SKM-1 (cell line): ENCODE measurements around the gene SIAH3.

Experiments
- DNase-seq: peaks from one replicate; lab custom pipeline; 2025; ENCODE audit not compliant: unreplicated experiment; lab: John Stamatoyannopoulos, UW

SIAH3 gene

GRCh38 chr13:45863709-45864590 is 12.4 kb upstream of the SIAH3 start:
- DNase-seq: no peak

GRCh38 chr13:45861322-45861721 is 9.8 kb upstream of the SIAH3 start:
- no peak for DNase-seq

GRCh38 chr13:45860240-45860639 is 8.7 kb upstream of the SIAH3 start:
- DNase-seq: no peak

- no peak for DNase-seq
These were observed 8.2 kb upstream of the SIAH3 start for GRCh38 chr13:45859705-45860104.

- no peak for DNase-seq
These were observed 941 bp upstream of the SIAH3 start for GRCh38 chr13:45852494-45852893.

GRCh38 chr13:45851956-45852355 is 403 bp upstream of the SIAH3 start:
- no peak for DNase-seq

GRCh38 chr13:45850027-45850613 is 1.4 kb downstream of the SIAH3 start:
- no peak for DNase-seq

GRCh38 chr13:45849408-45849807 is 2.1 kb downstream of the SIAH3 start:
- no peak for DNase-seq

GRCh38 chr13:45847554-45848224 is 3.9 kb downstream of the SIAH3 start:
- DNase-seq: peak; percentile 54

GRCh38 chr13:45846681-45847080 is 4.9 kb downstream of the SIAH3 start:
- no peak for DNase-seq

- DNase-seq: no peak
These were observed 13.3 kb downstream of the SIAH3 start for GRCh38 chr13:45838171-45838745.

- no peak for DNase-seq
These were observed 14.4 kb downstream of the SIAH3 start for GRCh38 chr13:45837111-45837510.

GRCh38 chr13:45834411-45834994 is 17.1 kb downstream of the SIAH3 start:
- DNase-seq: no peak

GRCh38 chr13:45833663-45834375 is 17.7 kb downstream of the SIAH3 start:
- no peak for DNase-seq

GRCh38 chr13:45833242-45833641 is 18.3 kb downstream of the SIAH3 start:
- no peak for DNase-seq

GRCh38 chr13:45831851-45832250 is 19.7 kb downstream of the SIAH3 start:
- no peak for DNase-seq

GRCh38 chr13:45830121-45830520 is 21.4 kb downstream of the SIAH3 start:
- DNase-seq: no peak

- DNase-seq: peak; percentile 40
These were observed 23.1 kb downstream of the SIAH3 start for GRCh38 chr13:45828256-45828968.

GRCh38 chr13:45827318-45827717 is 24.2 kb downstream of the SIAH3 start:
- no peak for DNase-seq

- peak; percentile 38 for DNase-seq
These were observed 24.8 kb downstream of the SIAH3 start for GRCh38 chr13:45826731-45827130.
